HEK293 (cell line): ENCODE measurements around the gene NINJ2.

Experiments used
- CTCF ChIA-PET: fragments of 350-600 bp; formaldehyde crosslinking; extraction: SDS; loops from one replicate; lab custom pipeline; 2021; ENCODE audit warnings: antibody characterized with exemption; lab: Yijun Ruan, JAX
- POLR2A ChIA-PET: fragments of 300-600 bp; formaldehyde crosslinking; extraction: SDS; loops from one replicate; lab custom pipeline; 2020; ENCODE audit warnings: antibody characterized with exemption, inconsistent platforms; lab: Yijun Ruan, JAX
- H3K27ac ChIP-seq: fragments of 200-500 bp; sonication (Bioruptor generic); 2 replicates; pipeline ENCODE4 v1.5.1; 2014; ENCODE audit warnings: low read depth, low read length, control low read depth, inconsistent platforms; ENCODE audit errors: extremely low read depth
- H3K36me3 ChIP-seq, 2 experiments: fragments of 200-500 bp in 1 of 2; sonication (Bioruptor generic) in 1 of 2; 1 replicate in 1 of 2; 2 replicates in 1 of 2; pipeline ENCODE4 v1.5.1; 2014 to 2017; ENCODE audit warnings: inconsistent platforms in 2 of 2, low read length in 2 of 2; ENCODE audit not compliant: control insufficient read depth in 2 of 2, insufficient read depth in 1 of 2
- H3K4me1 ChIP-seq: fragments of 200-500 bp; sonication (Bioruptor generic); 2 replicates; pipeline ENCODE4 v1.5.1; 2014; ENCODE audit warnings: mild to moderate bottlenecking, low read length, inconsistent platforms; ENCODE audit not compliant: control insufficient read depth, insufficient read depth
- H3K4me3 ChIP-seq: 2 replicates; pipeline ENCODE4 v1.5.1; 2011; ENCODE audit warnings: low read depth, mild to moderate bottlenecking, control low read depth, low read length, moderate library complexity
- H3K9me3 ChIP-seq: fragments of 200-500 bp; sonication (Bioruptor generic); 2 replicates; pipeline ENCODE4 v1.5.1; 2014; ENCODE audit warnings: low read depth, low read length, inconsistent platforms; ENCODE audit not compliant: control insufficient read depth, insufficient read depth
- EGR2 ChIP-seq: fragments of 450-650 bp; formaldehyde crosslinking; IDR thresholded peaks from 2 replicates; pipeline ENCODE4 v1.5.1; 2016; ENCODE audit warnings: low read depth, missing biosample characterization, missing genetic modification characterization
- GLIS2 ChIP-seq: fragments of 450-650 bp; formaldehyde crosslinking; IDR thresholded peaks from 2 replicates; pipeline ENCODE4 v1.5.1; 2016; ENCODE audit warnings: missing biosample characterization, missing genetic modification characterization
- REPIN1 ChIP-seq: fragments of 450-650 bp; formaldehyde crosslinking; IDR thresholded peaks from 2 replicates; pipeline ENCODE4 v1.5.1; 2017; ENCODE audit warnings: missing biosample characterization, missing genetic modification characterization, low read depth
- SP3 ChIP-seq: fragments of 450-650 bp; formaldehyde crosslinking; IDR thresholded peaks from 2 replicates; pipeline ENCODE4 v1.5.1; 2016; ENCODE audit warnings: missing biosample characterization, missing genetic modification characterization
- TRIM28 ChIP-seq: IDR thresholded peaks from 2 replicates; pipeline ENCODE4 v1.6.1; 2011; ENCODE audit warnings: low read length, control low read depth, borderline replicate concordance
- WT1 ChIP-seq: fragments of 450-650 bp; formaldehyde crosslinking; IDR thresholded peaks from 2 replicates; pipeline ENCODE4 v1.5.1; 2016; ENCODE audit warnings: missing biosample characterization, missing genetic modification characterization
- ZBTB1 ChIP-seq: fragments of 450-650 bp; formaldehyde crosslinking; IDR thresholded peaks from 2 replicates; pipeline ENCODE4 v1.5.1; 2016; ENCODE audit warnings: missing biosample characterization, missing genetic modification characterization
- ZEB2 ChIP-seq: fragments of 450-650 bp; formaldehyde crosslinking; IDR thresholded peaks from 2 replicates; pipeline ENCODE4 v1.5.1; 2016; ENCODE audit warnings: missing biosample characterization, missing genetic modification characterization
- ZNF138 ChIP-seq: fragments of 450-650 bp; formaldehyde crosslinking; IDR thresholded peaks from 2 replicates; pipeline ENCODE4 v1.5.1; 2016; ENCODE audit warnings: missing biosample characterization, missing genetic modification characterization, borderline replicate concordance
- ZNF157 ChIP-seq: fragments of 450-650 bp; formaldehyde crosslinking; IDR thresholded peaks from 2 replicates; pipeline ENCODE4 v1.5.1; 2016; ENCODE audit warnings: missing biosample characterization, missing genetic modification characterization
- ZNF280D ChIP-seq: fragments of 450-650 bp; formaldehyde crosslinking; IDR thresholded peaks from 2 replicates; pipeline ENCODE4 v1.5.1; 2016; ENCODE audit warnings: missing biosample characterization, missing genetic modification characterization
- ZNF610 ChIP-seq: fragments of 450-650 bp; formaldehyde crosslinking; IDR thresholded peaks from 2 replicates; pipeline ENCODE4 v1.5.1; 2016; ENCODE audit warnings: missing biosample characterization, missing genetic modification characterization, borderline replicate concordance
- ZNF623 ChIP-seq: fragments of 450-650 bp; formaldehyde crosslinking; IDR thresholded peaks from 2 replicates; pipeline ENCODE4 v1.5.1; 2016; ENCODE audit warnings: missing biosample characterization, missing genetic modification characterization
- ZNF660 ChIP-seq: fragments of 450-650 bp; IDR thresholded peaks from 2 replicates; pipeline ENCODE4 v1.5.1; 2018; ENCODE audit warnings: missing biosample characterization, mild to moderate bottlenecking, missing genetic modification characterization
- TF ChIP-seq, protein P1 (sequence below): fragments of 450-650 bp; formaldehyde crosslinking; IDR thresholded peaks from 2 replicates; pipeline ENCODE4 v1.5.1; 2017; ENCODE audit warnings: missing biosample characterization, missing genetic modification characterization
- TF ChIP-seq, protein P2 (sequence below): fragments of 450-650 bp; formaldehyde crosslinking; IDR thresholded peaks from 2 replicates; pipeline ENCODE4 v1.5.1; 2016; ENCODE audit warnings: missing biosample characterization, missing genetic modification characterization
- TF ChIP-seq, protein P3 (sequence below): fragments of 450-650 bp; formaldehyde crosslinking; IDR thresholded peaks from 2 replicates; pipeline ENCODE4 v1.5.1; 2016; ENCODE audit warnings: missing biosample characterization, missing genetic modification characterization

NINJ2 gene

GRCh38 chr12:546265-546919 is 116.9 kb downstream of the NINJ2 start (continued):
- TF ChIP-seq ZNF623, result no peak

GRCh38 chr12:545835-546234 is 117.4 kb downstream of the NINJ2 start:
- Histone ChIP-seq H3K27ac (no peak overlapping the region), H3K9me3 (no peaks in the 10 kb centered on the region), H3K4me3 (no peak overlapping the region), H3K4me1 (no peaks in the 10 kb centered on the region), H3K36me3 (peaks cover 0 to 15% of the 10 kb centered on the region in 2 experiments; a peak in 2 of 3 replicates)
- ChIA-PET POLR2A (no interaction called here), CTCF (interaction anchor here (1.2 to 3.6 kb wide), 2 partner anchors 93 to 103 kb away, joined by 4 to 37 read pairs; no protein-coding TSS in a partner anchor)
- TF ChIP-seq EGR2 (tag by site-specific recombination) (peak; percentile 48; the same call in 1 of the 2 replicates), ZNF138 (no peak), WT1 (tag by site-specific recombination) (peak; percentile 86)
- TF ChIP-seq, protein P1, sequence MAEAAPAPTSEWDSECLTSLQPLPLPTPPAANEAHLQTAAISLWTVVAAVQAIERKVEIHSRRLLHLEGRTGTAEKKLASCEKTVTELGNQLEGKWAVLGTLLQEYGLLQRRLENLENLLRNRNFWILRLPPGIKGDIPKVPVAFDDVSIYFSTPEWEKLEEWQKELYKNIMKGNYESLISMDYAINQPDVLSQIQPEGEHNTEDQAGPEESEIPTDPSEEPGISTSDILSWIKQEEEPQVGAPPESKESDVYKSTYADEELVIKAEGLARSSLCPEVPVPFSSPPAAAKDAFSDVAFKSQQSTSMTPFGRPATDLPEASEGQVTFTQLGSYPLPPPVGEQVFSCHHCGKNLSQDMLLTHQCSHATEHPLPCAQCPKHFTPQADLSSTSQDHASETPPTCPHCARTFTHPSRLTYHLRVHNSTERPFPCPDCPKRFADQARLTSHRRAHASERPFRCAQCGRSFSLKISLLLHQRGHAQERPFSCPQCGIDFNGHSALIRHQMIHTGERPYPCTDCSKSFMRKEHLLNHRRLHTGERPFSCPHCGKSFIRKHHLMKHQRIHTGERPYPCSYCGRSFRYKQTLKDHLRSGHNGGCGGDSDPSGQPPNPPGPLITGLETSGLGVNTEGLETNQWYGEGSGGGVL (tag by site-specific recombination), result 0 out of 2 replicates have a peak, but pooled peaks have one; percentile 12

GRCh38 chr12:544941-545635 is 118.2 kb downstream of the NINJ2 start:
- Histone ChIP-seq H3K4me3 (no peak overlapping the region), H3K36me3 (peaks cover 0 to 10% of the 10 kb centered on the region in 2 experiments; a peak in 2 of 3 replicates)
- POLR2A ChIA-PET, result no interaction called here
- TF ChIP-seq SP3 (no peak), ZNF660 (tag by site-specific recombination) (no peak), TRIM28 (no peak), ZNF280D (tag by site-specific recombination) (no peak), ZBTB1 (tag by site-specific recombination) (no peak), ZNF610 (no peak), REPIN1 (tag by site-specific recombination) (no peak), ZNF157 (tag by site-specific recombination) (no peak), ZEB2 (no peak), EGR2 (tag by site-specific recombination) (no peak), GLIS2 (tag by site-specific recombination) (no peak)
- TF ChIP-seq, protein P2, sequence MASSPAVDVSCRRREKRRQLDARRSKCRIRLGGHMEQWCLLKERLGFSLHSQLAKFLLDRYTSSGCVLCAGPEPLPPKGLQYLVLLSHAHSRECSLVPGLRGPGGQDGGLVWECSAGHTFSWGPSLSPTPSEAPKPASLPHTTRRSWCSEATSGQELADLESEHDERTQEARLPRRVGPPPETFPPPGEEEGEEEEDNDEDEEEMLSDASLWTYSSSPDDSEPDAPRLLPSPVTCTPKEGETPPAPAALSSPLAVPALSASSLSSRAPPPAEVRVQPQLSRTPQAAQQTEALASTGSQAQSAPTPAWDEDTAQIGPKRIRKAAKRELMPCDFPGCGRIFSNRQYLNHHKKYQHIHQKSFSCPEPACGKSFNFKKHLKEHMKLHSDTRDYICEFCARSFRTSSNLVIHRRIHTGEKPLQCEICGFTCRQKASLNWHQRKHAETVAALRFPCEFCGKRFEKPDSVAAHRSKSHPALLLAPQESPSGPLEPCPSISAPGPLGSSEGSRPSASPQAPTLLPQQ, result no peak
- TF ChIP-seq, protein P3, sequence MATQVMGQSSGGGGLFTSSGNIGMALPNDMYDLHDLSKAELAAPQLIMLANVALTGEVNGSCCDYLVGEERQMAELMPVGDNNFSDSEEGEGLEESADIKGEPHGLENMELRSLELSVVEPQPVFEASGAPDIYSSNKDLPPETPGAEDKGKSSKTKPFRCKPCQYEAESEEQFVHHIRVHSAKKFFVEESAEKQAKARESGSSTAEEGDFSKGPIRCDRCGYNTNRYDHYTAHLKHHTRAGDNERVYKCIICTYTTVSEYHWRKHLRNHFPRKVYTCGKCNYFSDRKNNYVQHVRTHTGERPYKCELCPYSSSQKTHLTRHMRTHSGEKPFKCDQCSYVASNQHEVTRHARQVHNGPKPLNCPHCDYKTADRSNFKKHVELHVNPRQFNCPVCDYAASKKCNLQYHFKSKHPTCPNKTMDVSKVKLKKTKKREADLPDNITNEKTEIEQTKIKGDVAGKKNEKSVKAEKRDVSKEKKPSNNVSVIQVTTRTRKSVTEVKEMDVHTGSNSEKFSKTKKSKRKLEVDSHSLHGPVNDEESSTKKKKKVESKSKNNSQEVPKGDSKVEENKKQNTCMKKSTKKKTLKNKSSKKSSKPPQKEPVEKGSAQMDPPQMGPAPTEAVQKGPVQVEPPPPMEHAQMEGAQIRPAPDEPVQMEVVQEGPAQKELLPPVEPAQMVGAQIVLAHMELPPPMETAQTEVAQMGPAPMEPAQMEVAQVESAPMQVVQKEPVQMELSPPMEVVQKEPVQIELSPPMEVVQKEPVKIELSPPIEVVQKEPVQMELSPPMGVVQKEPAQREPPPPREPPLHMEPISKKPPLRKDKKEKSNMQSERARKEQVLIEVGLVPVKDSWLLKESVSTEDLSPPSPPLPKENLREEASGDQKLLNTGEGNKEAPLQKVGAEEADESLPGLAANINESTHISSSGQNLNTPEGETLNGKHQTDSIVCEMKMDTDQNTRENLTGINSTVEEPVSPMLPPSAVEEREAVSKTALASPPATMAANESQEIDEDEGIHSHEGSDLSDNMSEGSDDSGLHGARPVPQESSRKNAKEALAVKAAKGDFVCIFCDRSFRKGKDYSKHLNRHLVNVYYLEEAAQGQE, result no peak
- TF ChIP-seq, all 188 proteins: peak for 0
- Histone ChIP-seq H3K4me1 (no peaks in the 10 kb centered on the region), H3K27ac (no peak overlapping the region), H3K9me3 (no peaks in the 10 kb centered on the region)
- CTCF ChIA-PET, result interaction anchor here (0.6 to 3.6 kb wide), 7 partner anchors 78 to 355 kb away, joined by 3 to 37 read pairs (median 4); no protein-coding TSS in a partner anchor
